Colonic mucosa (tissue), 4 donors: Measurements from ENCODE around the gene LHX3. TPM values are rescaled to one million over a fixed set of nuclear protein-coding genes. Genes with fewer than 3 reads are reported as not detected.
"Not testable (repeated sequence)": the region's sequence is repeated elsewhere in the genome, so short reads cannot be mapped to it uniquely, and the experiment has no call there.

Experiments used
- DNase-seq: peaks from one replicate; pipeline ENCODE4 v3.0.0-alpha.2; 2020
- H3K27ac ChIP-seq: fragments of 200-600 bp; one replicate; pipeline ENCODE4 v1.8.0; 2021
- H3K27me3 ChIP-seq: fragments of 200-600 bp; one replicate; pipeline ENCODE4 v1.8.0; 2021
- H3K36me3 ChIP-seq: fragments of 200-600 bp; one replicate; pipeline ENCODE4 v1.8.0; 2021
- H3K4me1 ChIP-seq: fragments of 200-600 bp; one replicate; pipeline ENCODE4 v1.8.0; 2021; ENCODE audit warnings: mild to moderate bottlenecking
- H3K4me3 ChIP-seq: fragments of 200-600 bp; one replicate; pipeline ENCODE4 v1.8.0; 2021
- H3K9ac ChIP-seq, 2 donors: one replicate each; pipeline ENCODE4 v1.7.0; 2013; ENCODE audit warnings: control low read depth in 2 of 2, low read depth in 2 of 2, low read length in 2 of 2
- H3K9me3 ChIP-seq: fragments of 200-600 bp; one replicate; pipeline ENCODE4 v1.8.0; 2021
- CTCF ChIP-seq: fragments of 200-600 bp; IDR thresholded peaks from one replicate; pipeline ENCODE4 v1.8.0; 2022; ENCODE audit warnings: antibody characterized with exemption, mild to moderate bottlenecking
- intact Hi-C: fragments of 100-400 bp; cut with DNase I; formaldehyde crosslinking; loops from one replicate; pipeline ENCODE4 v1.14.1; 2022
- total RNA-seq, 2 donors: library from RNA; stranded (reverse); fragmentation: NEBNext Ultra II Directional in 1 of 2; extraction: Animal tissue kit (Norgen Biotek cat#: 25700) in 1 of 2; gene quantifications; one replicate each; pipeline ENCODE4 v1.2.1, GENCODE V29; 2021
- donor health status: healthy.
- donor health status: DM: no; HTN: no; CAD: no.
- donor health status: DM: no; HTN: no; CAD: no.

Gene LHX3
- total RNA-seq, 2 donors from 2014 or later, result not detected

- no peak for TF ChIP-seq CTCF
- no peak for DNase-seq
- Histone ChIP-seq H3K4me3 (no peak overlapping the region), H3K36me3 (no peaks in the 10 kb centered on the region), H3K27me3 (no peaks in the 10 kb centered on the region), H3K9ac (no peak overlapping the region), H3K4me1 (no peaks in the 10 kb centered on the region), H3K9me3 (no peaks in the 10 kb centered on the region), H3K27ac (no peak overlapping the region)
- intact Hi-C loops, result no loop called here
These were observed 34.4 kb upstream of the LHX3 start for GRCh38 chr9:136239135-136239982.

- Histone ChIP-seq H3K4me3 (no peak overlapping the region), H3K27ac (no peak overlapping the region), H3K4me1 (no peaks in the 10 kb centered on the region), H3K9me3 (no peaks in the 10 kb centered on the region), H3K9ac (no peak overlapping the region), H3K36me3 (no peaks in the 10 kb centered on the region), H3K27me3 (no peaks in the 10 kb centered on the region)
- DNase-seq, result no peak
- intact Hi-C loops, result no loop called here
- no peak for TF ChIP-seq CTCF
These were observed 33.4 kb upstream of the LHX3 start for GRCh38 chr9:136238342-136238732.

GRCh38 chr9:136237486-136238341, 32.8 kb upstream of the LHX3 start:
- Histone ChIP-seq H3K4me1 (no peaks in the 10 kb centered on the region), H3K36me3 (no peaks in the 10 kb centered on the region), H3K9ac (no peak overlapping the region), H3K9me3 (no peaks in the 10 kb centered on the region), H3K27ac (no peak overlapping the region), H3K27me3 (no peaks in the 10 kb centered on the region), H3K4me3 (no peak overlapping the region)
- no peak for TF ChIP-seq CTCF
- no peak for DNase-seq
- intact Hi-C loops, result no loop called here

GRCh38 chr9:136236471-136237410, 31.8 kb upstream of the LHX3 start:
- H3K4me3 ChIP-seq, H3K27me3 ChIP-seq, H3K27ac ChIP-seq, DNase-seq, H3K9me3 ChIP-seq, H3K4me1 ChIP-seq, H3K9ac ChIP-seq, intact Hi-C loops, H3K36me3 ChIP-seq: not testable (repeated sequence)

- Histone ChIP-seq H3K9me3 (no peaks in the 10 kb centered on the region), H3K27me3 (no peaks in the 10 kb centered on the region), H3K9ac (no peak overlapping the region), H3K4me3 (no peak overlapping the region), H3K27ac (no peak overlapping the region), H3K36me3 (no peaks in the 10 kb centered on the region), H3K4me1 (no peaks in the 10 kb centered on the region)
- no peak for DNase-seq
- TF ChIP-seq CTCF, result no peak
- intact Hi-C loops, result no loop called here
These were observed 31.0 kb upstream of the LHX3 start for GRCh38 chr9:136235709-136236455.
